Lower leg skin (tissue), 4 donors: ENCODE results near the gene DIS3L2. TPM values are rescaled to one million over a fixed set of nuclear protein-coding genes. Genes with fewer than 3 reads are reported as not detected.
"Not testable (repeated sequence)": the region's sequence is repeated elsewhere in the genome, so short reads cannot be mapped to it uniquely, and the experiment has no call there.

Experiments used
- DNase-seq, 2 donors: peaks; one replicate each; pipeline ENCODE4 v3.0.0-alpha.2; 2019; ENCODE audit warnings: low spot score in 2 of 2
- H3K4me3 ChIP-seq: fragments of 200-600 bp; sonication (generic); 2 replicates; pipeline ENCODE4 v1.5.1; 2017; ENCODE audit warnings: mild to moderate bottlenecking, low read depth; ENCODE audit not compliant: poor library complexity, severe bottlenecking
- CTCF ChIP-seq, 3 donors: fragments of 450-650 bp; IDR thresholded peaks; one replicate each; pipeline ENCODE4 v1.5.1; 2016; ENCODE audit warnings: antibody characterized with exemption in 3 of 3, mild to moderate bottlenecking in 3 of 3, moderate library complexity in 2 of 3
- POLR2A ChIP-seq, 2 donors: fragments of 450-650 bp; IDR thresholded peaks; one replicate each; pipeline ENCODE4 v1.6.1; 2016 to 2017; ENCODE audit warnings: antibody characterized with exemption in 2 of 2, mild to moderate bottlenecking in 1 of 2, moderate library complexity in 1 of 2
- WGBS, 2 donors: methylation state at CpG; one replicate each; pipeline ENCODE4 v1.1.5; 2018; 5-methylcytosine and 5-hydroxymethylcytosine counted together
- intact Hi-C: fragments of 100-400 bp; cut with DNase I; formaldehyde crosslinking; loops from one replicate; pipeline ENCODE4 v1.15.0; 2023; ENCODE audit warnings: low total_unique reads
- total RNA-seq, 4 donors: library from RNA; depleted of rRNA; stranded (reverse); fragments of >200 nt; gene quantifications; one replicate each; pipeline ENCODE4 v1.1.0, GENCODE V29; 2016

DIS3L2 gene
- total RNA-seq, 4 donors from 2014 or later = 26.4 to 39.0 (median 34.4) TPM

GRCh38 chr2:231940795-231941194 lies 20.7 kb upstream of the DIS3L2 start:
- no peak overlapping the region for H3K4me3 ChIP-seq
- peak; percentile 10 to 83 for DNase-seq
- intact Hi-C loops = no loop called here
- WGBS, 2 donors = 64 to 65% methylated on average over 3 of the region's 3 CpGs
- TF ChIP-seq CTCF (IDR thresholded peaks at IDR 0.05) (no peak), POLR2A (IDR thresholded peaks at IDR 0.05) (no peak)

- WGBS, 2 donors = 86 to 90% methylated on average over 12 of the region's 12 CpGs
- intact Hi-C loops = no loop called here
- DNase-seq = peak in 1 of 2 donors; percentile 70
- H3K4me3 ChIP-seq = no peak overlapping the region
- TF ChIP-seq CTCF (IDR thresholded peaks at IDR 0.05) (no peak), POLR2A (IDR thresholded peaks at IDR 0.05) (no peak)
These were observed 19.8 kb upstream of the DIS3L2 start for GRCh38 chr2:231941673-231942072.

- 91 to 92% methylated on average over 6 of the region's 6 CpGs for WGBS, 2 donors
- intact Hi-C loops = no loop called here
- no peak for TF ChIP-seq POLR2A (IDR thresholded peaks at IDR 0.05)
- no peak for TF ChIP-seq CTCF (IDR thresholded peaks at IDR 0.05)
- H3K4me3 ChIP-seq = no peak overlapping the region
- no peak for DNase-seq
These were observed 19.3 kb upstream of the DIS3L2 start for GRCh38 chr2:231942180-231942579.

GRCh38 chr2:231946241-231946814 lies 15.2 kb upstream of the DIS3L2 start:
- DNase-seq = peak in 1 of 2 donors; percentile 79
- no peak overlapping the region for H3K4me3 ChIP-seq
- intact Hi-C loops = no loop called here
- no peak for TF ChIP-seq CTCF (IDR thresholded peaks at IDR 0.05)
- no peak for TF ChIP-seq POLR2A (IDR thresholded peaks at IDR 0.05)
- WGBS, 2 donors = 87 to 88% methylated on average over 15 of the region's 15 CpGs

- 84 to 91% methylated on average over 11 of the region's 11 CpGs for WGBS, 2 donors
- H3K4me3 ChIP-seq, intact Hi-C loops: not testable (repeated sequence)
- peak in 1 of 2 donors; percentile 52 for DNase-seq
These were observed 14.4 kb upstream of the DIS3L2 start for GRCh38 chr2:231947112-231947511.

GRCh38 chr2:231947694-231948093 lies 13.8 kb upstream of the DIS3L2 start:
- intact Hi-C loops = no loop called here
- peak in 1 of 2 donors; percentile 34 for DNase-seq
- H3K4me3 ChIP-seq = no peak overlapping the region
- 90 to 93% methylated on average over 7 of the region's 7 CpGs for WGBS, 2 donors
- no peak for TF ChIP-seq POLR2A (IDR thresholded peaks at IDR 0.05)
- TF ChIP-seq CTCF (IDR thresholded peaks at IDR 0.05) = no peak
